Mammary epithelial cell (primary cell): ENCODE results near the gene STAB2.

Experiments
- CTCF ChIP-seq, 2 donors: IDR thresholded peaks in 1 of 2; conservative IDR thresholded peaks in 1 of 2; 2 replicates each; pipeline ENCODE4 v1.5.1; 2011 to 2012; ENCODE audit warnings: inconsistent platforms in 2 of 2, low read length in 2 of 2, mild to moderate bottlenecking in 2 of 2, control low read depth in 1 of 2, low read depth in 1 of 2; ENCODE audit not compliant: insufficient read depth in 1 of 2; ENCODE audit errors: extremely low read depth in 1 of 2
- EZH2 ChIP-seq: IDR thresholded peaks from 2 replicates; pipeline ENCODE4 v1.6.1; 2012; ENCODE audit warnings: low read length, inconsistent platforms, borderline replicate concordance

DNA sequence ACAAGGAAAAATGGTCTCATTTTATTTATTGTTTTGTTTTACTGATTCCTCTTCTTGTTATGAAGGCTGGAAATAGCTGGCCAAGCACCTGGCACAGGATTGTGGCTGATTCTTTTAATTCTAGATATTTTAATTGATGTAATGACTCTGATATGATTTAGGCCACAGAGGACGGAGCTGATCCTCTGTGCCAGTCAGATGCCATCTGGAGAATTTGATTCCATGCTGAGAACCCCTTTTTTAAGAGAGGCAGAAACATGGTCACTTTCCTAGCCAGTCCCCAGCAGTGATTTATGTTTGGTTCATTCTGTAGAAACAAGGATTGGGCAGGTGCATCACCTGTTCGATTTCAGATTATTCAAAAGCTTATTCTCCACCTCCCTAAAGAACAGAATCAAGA, 77.6 kb downstream of the STAB2 start:
- TF ChIP-seq EZH2 (no peak), CTCF (conservative IDR thresholded peaks at IDR 0.05 in 1 of 2, IDR thresholded peaks at IDR 0.05 in 1 of 2; ENCODE audit: extremely low read depth in 1 of 2, insufficient read depth in 1 of 2, low read depth in 1 of 2, low read length in 2 of 2) (no peak)
